ENCODE data around the gene AFM.

DNA sequence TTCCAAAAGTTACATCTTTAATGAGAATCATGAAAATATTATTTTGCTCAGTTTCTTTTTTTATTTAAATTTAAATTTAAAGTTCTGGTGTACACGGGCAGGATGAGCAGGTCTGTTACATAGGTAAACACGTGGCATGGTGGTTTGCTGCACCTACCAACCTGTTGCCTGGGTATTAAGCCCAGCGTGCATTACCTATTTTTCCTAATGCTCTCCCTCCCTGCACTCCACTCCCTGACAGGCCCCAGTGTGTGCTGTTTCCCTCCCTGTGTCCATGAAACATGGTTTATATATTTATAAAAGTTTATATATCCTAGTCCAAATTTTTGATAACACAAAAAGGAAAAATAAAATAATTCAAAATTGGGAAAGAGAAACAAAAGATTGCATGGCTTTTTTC lies 41.6 kb upstream of the AFM start:
- no peak for TF ChIP-seq EZH2 (IDR thresholded peaks at IDR 0.05; ENCODE audit: low read length, missing control alignments)
- TF ChIP-seq, protein P1, sequence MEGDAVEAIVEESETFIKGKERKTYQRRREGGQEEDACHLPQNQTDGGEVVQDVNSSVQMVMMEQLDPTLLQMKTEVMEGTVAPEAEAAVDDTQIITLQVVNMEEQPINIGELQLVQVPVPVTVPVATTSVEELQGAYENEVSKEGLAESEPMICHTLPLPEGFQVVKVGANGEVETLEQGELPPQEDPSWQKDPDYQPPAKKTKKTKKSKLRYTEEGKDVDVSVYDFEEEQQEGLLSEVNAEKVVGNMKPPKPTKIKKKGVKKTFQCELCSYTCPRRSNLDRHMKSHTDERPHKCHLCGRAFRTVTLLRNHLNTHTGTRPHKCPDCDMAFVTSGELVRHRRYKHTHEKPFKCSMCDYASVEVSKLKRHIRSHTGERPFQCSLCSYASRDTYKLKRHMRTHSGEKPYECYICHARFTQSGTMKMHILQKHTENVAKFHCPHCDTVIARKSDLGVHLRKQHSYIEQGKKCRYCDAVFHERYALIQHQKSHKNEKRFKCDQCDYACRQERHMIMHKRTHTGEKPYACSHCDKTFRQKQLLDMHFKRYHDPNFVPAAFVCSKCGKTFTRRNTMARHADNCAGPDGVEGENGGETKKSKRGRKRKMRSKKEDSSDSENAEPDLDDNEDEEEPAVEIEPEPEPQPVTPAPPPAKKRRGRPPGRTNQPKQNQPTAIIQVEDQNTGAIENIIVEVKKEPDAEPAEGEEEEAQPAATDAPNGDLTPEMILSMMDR (conservative IDR thresholded peaks at IDR 0.05 in 1 of 2, IDR thresholded peaks at IDR 0.05 in 1 of 2; ENCODE audit: low read depth in 1 of 2, low read length in 2 of 2), result no peak
